ENCODE measurements around the gene DCAF8L1. TPM values are rescaled to one million over a fixed set of nuclear protein-coding genes. Genes with fewer than 3 reads are reported as not detected.

DCAF8L1 gene
- total RNA-seq, 1 experiment from 2014 or later: not detected

DNA sequence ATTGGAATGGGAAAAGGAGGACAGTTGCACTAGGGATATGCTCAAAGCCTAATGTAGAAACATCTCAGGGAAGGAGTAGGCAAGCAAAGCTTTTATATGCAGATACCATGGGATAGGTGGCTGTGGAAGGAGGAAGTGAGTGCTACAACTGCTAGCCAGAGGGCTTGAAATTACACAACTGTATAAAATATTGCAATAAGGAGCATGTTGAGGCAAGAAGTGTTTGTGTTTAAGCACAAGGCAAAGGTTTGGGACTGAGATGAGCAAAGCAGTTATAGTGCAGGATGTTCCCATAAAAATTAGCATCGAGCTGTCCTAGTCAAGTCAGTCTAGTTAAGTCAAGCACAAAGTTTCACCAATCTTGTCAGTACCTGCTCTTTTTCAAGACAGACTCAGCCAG, 35.6 kb upstream of the DCAF8L1 start:
- Histone ChIP-seq H3K79me2 (ENCODE audit: insufficient read depth, low read length) (no peaks in the 10 kb centered on the region), H4K20me1 (ENCODE audit: control insufficient read depth, insufficient read depth, insufficient read length) (no peaks in the 10 kb centered on the region), H3T11ph (ENCODE audit: low read length) (no peak overlapping the region), H2BK20ac (ENCODE audit: low read depth, low read length, poor library complexity, severe bottlenecking) (no peak overlapping the region), H4K5ac (ENCODE audit: insufficient read length, low read depth, low read length) (no peak overlapping the region), H3K14ac (ENCODE audit: insufficient read depth, low read length) (no peak overlapping the region), H2BK120ac (ENCODE audit: low read depth, low read length, poor library complexity, severe bottlenecking) (no peak overlapping the region), H3K79me1 (ENCODE audit: insufficient read depth, low read depth, low read length, poor library complexity, severe bottlenecking) (no peaks in the 10 kb centered on the region), H3K27me3 (ENCODE audit: insufficient read depth, low read length) (no peaks in the 10 kb centered on the region), H3K9me3 (ENCODE audit: control insufficient read depth, low read depth, low read length) (peaks cover 25% of the 10 kb centered on the region), H2BK5ac (ENCODE audit: insufficient read length, low read length) (no peak overlapping the region), H3K18ac (ENCODE audit: insufficient read length, low read depth, low read length) (no peak overlapping the region), H4K8ac (replicated peaks; ENCODE audit: insufficient read length, low read depth, low read length) (no peak overlapping the region), H3K9ac (ENCODE audit: extremely low read depth, insufficient read length, low read length) (no peak overlapping the region), H3K56ac (ENCODE audit: insufficient read length, low read depth, low read length) (no peak overlapping the region), H3K4me1 (ENCODE audit: insufficient read depth, low read length) (no peaks in the 10 kb centered on the region), H2AK5ac (ENCODE audit: insufficient read length, low read length) (no peak overlapping the region), H3K23me2 (ENCODE audit: insufficient read length, low read depth, low read length, poor library complexity, severe bottlenecking) (no peaks in the 10 kb centered on the region), H3K4me2 (ENCODE audit: insufficient read depth, insufficient read length, low read length) (no peak overlapping the region), H2BK12ac (ENCODE audit: insufficient read length, low read depth, low read length) (no peak overlapping the region), H2BK15ac (ENCODE audit: low read depth, low read length) (no peak overlapping the region), H3K23ac (ENCODE audit: insufficient read length, low read depth, low read length) (no peak overlapping the region), H3K27ac (ENCODE audit: insufficient read length, low read depth, low read length) (no peak overlapping the region), H2AFZ (ENCODE audit: low read length) (no peak overlapping the region), H3K4ac (ENCODE audit: low read depth, low read length) (no peak overlapping the region), H4K91ac (ENCODE audit: insufficient read length, low read depth, low read length) (no peak overlapping the region)
- Mint-ChIP-seq H3K9me3 (peaks cover 38 to 46% of the 10 kb centered on the region in 2 experiments), H3K4me1 (no peaks in the 10 kb centered on the region), H3K36me3 (ENCODE audit: insufficient read depth in 1 of 3, low read depth in 3 of 3) (no peaks in the 10 kb centered on the region; a peak in 1 of 7 replicates), H3K4me3 (no peak overlapping the region), H3K27me3 (ENCODE audit: low read depth) (no peaks in the 10 kb centered on the region; the same call in 1 of the 2 replicates), H3K27ac (no peak overlapping the region)
- no peak for TF ChIP-seq CTCF (conservative IDR thresholded peaks at IDR 0.05)
- WGBS (ENCODE audit: extremely low coverage, insufficient read length, low lambda C conversion rate): no CpG with 5 or more reads among the region's 1 CpG
- DNase-seq: no peak
